ENCODE data around the gene CCDC27. TPM values are rescaled to one million over a fixed set of nuclear protein-coding genes. Genes with fewer than 3 reads are reported as not detected.

Gene CCDC27
- total RNA-seq, 1 donor from 2014 or later: not detected

GRCh38 chr1:3787349-3787715 is 35.1 kb downstream of the CCDC27 start:
- ChIA-PET POLR2A (no interaction called here), CTCF (no interaction called here)
- no peak for DNase-seq
- H3K27ac Mint-ChIP-seq: no peak overlapping the region
- H3K4me3 Mint-ChIP-seq: no peak overlapping the region
- no peaks in the 10 kb centered on the region for H3K27me3 Mint-ChIP-seq
- H3K36me3 Mint-ChIP-seq (ENCODE audit: low read depth): peaks cover 62% of the 10 kb centered on the region
- TF ChIP-seq CTCF (IDR thresholded peaks at IDR 0.05): no peak
- intact Hi-C loops (cut with micrococcal nuclease): no loop called here
- no peaks in the 10 kb centered on the region for H3K9me3 Mint-ChIP-seq
- H3K4me1 Mint-ChIP-seq: peaks cover 8% of the 10 kb centered on the region
- ATAC-seq (ENCODE audit: low read depth): peak; percentile 25

GRCh38 chr1:3787745-3788605 is 35.7 kb downstream of the CCDC27 start:
- H3K36me3 Mint-ChIP-seq (ENCODE audit: low read depth): peaks cover 60% of the 10 kb centered on the region
- H3K27ac Mint-ChIP-seq: no peak overlapping the region
- no peak overlapping the region for H3K4me3 Mint-ChIP-seq

DNA sequence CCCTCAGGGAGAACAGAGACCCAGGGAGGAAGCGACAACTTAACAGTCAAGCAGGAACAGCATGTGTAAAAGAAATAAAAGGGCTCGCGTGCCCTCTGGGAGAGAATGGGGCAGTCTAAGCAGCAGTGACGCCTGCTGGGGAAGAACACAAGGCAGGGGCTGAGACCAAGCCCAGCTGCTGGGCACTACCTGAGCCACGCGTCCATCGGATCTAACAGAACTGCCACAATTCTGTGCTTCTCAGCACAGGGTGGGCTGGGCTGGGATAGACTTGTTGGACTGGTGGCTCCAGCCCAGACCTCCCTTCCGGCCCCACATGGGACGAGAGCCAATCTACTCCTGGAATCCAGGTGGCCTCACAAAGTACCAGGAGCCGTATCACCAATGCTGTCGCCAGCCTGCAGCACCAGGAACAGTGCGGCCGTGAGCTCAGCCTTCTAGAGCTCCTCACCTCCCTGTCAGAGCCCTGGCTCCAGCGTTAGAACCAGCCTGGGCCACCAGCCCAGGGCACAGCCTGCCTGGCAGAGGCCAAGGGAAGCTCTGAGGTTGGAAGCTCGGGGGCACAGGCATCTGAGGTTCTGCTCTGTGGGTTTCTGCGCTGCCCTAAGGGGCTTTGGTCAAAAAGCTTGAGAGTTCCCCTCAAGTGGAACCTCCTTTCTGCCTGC is 36.6 kb downstream of the CCDC27 start:
- no peak for TF ChIP-seq CTCF (IDR thresholded peaks at IDR 0.05)
- Mint-ChIP-seq H3K36me3 (ENCODE audit: low read depth) (peaks cover 56% of the 10 kb centered on the region), H3K4me3 (no peak overlapping the region), H3K4me1 (peaks cover 20% of the 10 kb centered on the region), H3K27me3 (no peaks in the 10 kb centered on the region), H3K9me3 (no peaks in the 10 kb centered on the region), H3K27ac (no peak overlapping the region)
- ATAC-seq (ENCODE audit: low read depth) (no peak), DNase-seq (no peak)
- CTCF ChIA-PET: no interaction called here
- POLR2A ChIA-PET: no interaction called here
- intact Hi-C loops (cut with micrococcal nuclease): no loop called here

More at GRCh38 chr1:3787745-3788605, 35.7 kb downstream of the CCDC27 start:
- no peak for TF ChIP-seq CTCF (IDR thresholded peaks at IDR 0.05)
- DNase-seq: no peak
- no peak for ATAC-seq (ENCODE audit: low read depth)
- intact Hi-C loops (cut with micrococcal nuclease): no loop called here
- no peaks in the 10 kb centered on the region for H3K27me3 Mint-ChIP-seq
- H3K4me1 Mint-ChIP-seq: peaks cover 12% of the 10 kb centered on the region
- ChIA-PET CTCF (no interaction called here), POLR2A (no interaction called here)
- H3K9me3 Mint-ChIP-seq: no peaks in the 10 kb centered on the region

DNA sequence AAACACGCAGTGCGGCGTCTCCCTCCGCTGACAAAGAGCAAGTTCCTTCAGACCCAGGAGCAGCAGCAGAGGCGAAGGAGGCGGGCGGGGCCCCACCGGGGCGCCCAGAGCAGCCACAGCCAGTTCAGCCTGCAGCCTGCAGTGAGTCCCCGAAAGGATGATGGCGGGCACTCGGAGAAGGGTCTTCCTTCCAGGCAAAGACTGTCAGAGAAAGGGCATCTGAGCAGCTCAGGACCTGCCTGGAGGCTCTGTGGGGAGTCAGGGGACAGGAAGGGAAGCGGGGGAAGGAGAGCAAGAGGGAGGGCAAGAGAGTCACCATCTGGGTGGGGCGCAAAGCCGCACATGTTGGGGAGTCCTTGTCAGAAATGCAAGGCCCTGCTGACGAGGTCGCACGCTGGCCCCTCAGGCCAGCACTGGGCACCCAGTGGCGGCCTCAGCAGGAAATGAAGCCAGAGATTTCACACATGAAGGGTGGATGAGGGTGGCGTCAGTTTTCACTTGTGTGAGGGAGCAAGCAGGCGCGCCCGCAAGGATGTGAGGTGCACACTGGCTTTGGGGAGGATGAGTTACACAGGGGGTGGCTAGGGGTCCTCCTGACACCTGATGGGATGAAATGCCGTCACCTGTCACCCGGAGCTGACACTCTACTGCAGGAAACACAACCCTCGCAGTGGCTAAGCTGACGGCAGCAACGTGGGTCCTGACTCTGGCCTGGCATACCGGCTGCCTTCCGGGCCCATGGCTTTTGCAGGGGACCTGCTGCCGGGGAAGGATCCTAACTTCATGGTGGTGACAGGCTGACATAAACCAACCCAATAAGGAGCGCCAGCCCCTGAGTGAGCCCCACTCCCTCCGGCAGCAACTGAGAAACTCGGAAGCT is 37.4 kb downstream of the CCDC27 start:
- no peak for TF ChIP-seq CTCF (IDR thresholded peaks at IDR 0.05)
- Mint-ChIP-seq H3K36me3 (ENCODE audit: low read depth) (peaks cover 49% of the 10 kb centered on the region), H3K27ac (no peak overlapping the region), H3K27me3 (no peaks in the 10 kb centered on the region), H3K9me3 (no peaks in the 10 kb centered on the region), H3K4me1 (peaks cover 28% of the 10 kb centered on the region), H3K4me3 (no peak overlapping the region)
- ATAC-seq (ENCODE audit: low read depth): no peak
- POLR2A ChIA-PET: no interaction called here
- DNase-seq: no peak
- CTCF ChIA-PET: no interaction called here
- intact Hi-C loops (cut with micrococcal nuclease): no loop called here

DNA sequence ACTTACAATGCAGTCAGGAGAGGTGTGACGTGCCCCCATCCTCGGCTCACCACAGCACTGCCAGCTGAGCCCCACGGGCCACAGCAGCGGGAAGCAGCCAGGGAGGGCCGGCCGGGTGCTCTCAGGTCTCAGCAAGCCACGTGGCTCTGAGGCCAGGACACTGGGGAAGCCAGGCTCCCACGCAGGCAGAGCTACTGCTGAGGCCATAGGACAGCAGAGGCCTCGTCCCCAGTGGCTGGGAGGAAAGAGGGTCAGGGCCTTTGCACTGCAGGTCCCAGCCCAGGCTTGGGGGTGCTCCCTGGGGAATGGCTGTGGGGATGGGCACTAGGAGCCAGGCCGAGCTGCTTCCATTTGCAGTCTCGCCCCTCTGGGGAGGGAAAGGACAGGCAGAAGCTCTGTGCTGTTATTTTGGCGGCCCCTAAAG is 38.3 kb downstream of the CCDC27 start:
- Mint-ChIP-seq H3K4me3 (no peak overlapping the region), H3K4me1 (peaks cover 36% of the 10 kb centered on the region), H3K27ac (no peak overlapping the region), H3K27me3 (no peaks in the 10 kb centered on the region), H3K9me3 (no peaks in the 10 kb centered on the region), H3K36me3 (ENCODE audit: low read depth) (peaks cover 40% of the 10 kb centered on the region)
- DNase-seq (no peak), ATAC-seq (ENCODE audit: low read depth) (no peak)
- ChIA-PET POLR2A (no interaction called here), CTCF (no interaction called here)
- no peak for TF ChIP-seq CTCF (IDR thresholded peaks at IDR 0.05)
- intact Hi-C loops (cut with micrococcal nuclease): no loop called here

Measured in activated B cell treated with CpG ODN at 0.5 μM for 24 hours (primary cell).